CD14-positive monocyte (primary cell): ENCODE data around the gene LRIT1. TPM values are rescaled to one million over a fixed set of nuclear protein-coding genes. Genes with fewer than 3 reads are reported as not detected.
A peak's percentile ranks its signal among the peaks of the same experiment; 100 is the strongest.

Experiments
- DNase-seq, 3 donors: peaks; one replicate each; pipeline ENCODE4 v3.0.0-alpha.2; 2011 to 2022
- H2AFZ ChIP-seq: 2 replicates; pipeline ENCODE4 v1.6.0; 2012; ENCODE audit warnings: mild to moderate bottlenecking, low read depth, low read length, inconsistent platforms; ENCODE audit not compliant: insufficient read depth, poor library complexity, severe bottlenecking
- H3K27ac ChIP-seq, 2 donors: 1 replicate in 1 of 2; 2 replicates in 1 of 2; pipeline ENCODE4 v1.5.1; 2012 to 2013; ENCODE audit warnings: low read length in 2 of 2, control low read depth in 1 of 2, inconsistent platforms in 1 of 2, low read depth in 1 of 2, mild to moderate bottlenecking in 1 of 2
- H3K27me3 ChIP-seq, 2 donors: one replicate each; pipeline versions ENCODE4 v1.6.0 to v1.6.1; 2011 to 2013; ENCODE audit warnings: low read length in 2 of 2; ENCODE audit not compliant: control insufficient read depth in 2 of 2, insufficient read depth in 2 of 2
- H3K36me3 ChIP-seq, 2 donors: replicated peaks in 1 of 2; 1 replicate in 1 of 2; 2 replicates in 1 of 2; pipeline versions ENCODE4 v1.5.1 to v1.6.1; 2012 to 2013; ENCODE audit warnings: low read length in 2 of 2, control low read depth in 1 of 2, inconsistent platforms in 1 of 2, mild to moderate bottlenecking in 1 of 2; ENCODE audit not compliant: insufficient read depth in 2 of 2, control insufficient read depth in 1 of 2
- H3K4me1 ChIP-seq, 2 donors: 1 replicate in 1 of 2; 2 replicates in 1 of 2; pipeline versions ENCODE4 v1.5.1 to v1.6.1; 2012 to 2013; ENCODE audit warnings: low read length in 2 of 2, control low read depth in 1 of 2, inconsistent platforms in 1 of 2, mild to moderate bottlenecking in 1 of 2, moderate library complexity in 1 of 2; ENCODE audit not compliant: insufficient read depth in 2 of 2, control insufficient read depth in 1 of 2
- H3K4me2 ChIP-seq: replicated peaks from 2 replicates; pipeline ENCODE3; 2012; ENCODE audit warnings: low read length, moderate library complexity, mild to moderate bottlenecking; ENCODE audit not compliant: poor library complexity, severe bottlenecking; ENCODE audit errors: extremely low read depth
- H3K4me3 ChIP-seq, 3 experiments: fragments of 200-600 bp in 1 of 3; sonication (generic) in 1 of 3; replicated peaks in 1 of 3; 1 replicate in 2 of 3; 2 replicates in 1 of 3; pipeline ENCODE4 v1.5.1; 2011 to 2013; ENCODE audit warnings: low read length in 3 of 3, mild to moderate bottlenecking in 3 of 3, control low read depth in 2 of 3, low read depth in 2 of 3, inconsistent platforms in 1 of 3, moderate library complexity in 1 of 3
- H3K79me2 ChIP-seq: 2 replicates; pipeline ENCODE4 v1.6.0; 2012; ENCODE audit warnings: mild to moderate bottlenecking, control low read depth, inconsistent platforms, low read length, moderate library complexity; ENCODE audit not compliant: insufficient read depth
- H3K9ac ChIP-seq: 2 replicates; pipeline ENCODE4 v1.6.0; 2017; ENCODE audit warnings: low read length, mild to moderate bottlenecking; ENCODE audit not compliant: insufficient read depth, poor library complexity, severe bottlenecking
- H3K9me3 ChIP-seq, 2 donors: replicated peaks in 1 of 2; 1 replicate in 1 of 2; 2 replicates in 1 of 2; pipeline versions ENCODE4 v1.5.1 to v1.6.1; 2012 to 2013; ENCODE audit warnings: low read length in 2 of 2, control low read depth in 1 of 2; ENCODE audit not compliant: control insufficient read depth in 1 of 2, insufficient read depth in 1 of 2
- H4K20me1 ChIP-seq: 2 replicates; pipeline ENCODE4 v1.6.0; 2012; ENCODE audit warnings: mild to moderate bottlenecking, low read length, control low read depth, moderate library complexity; ENCODE audit not compliant: insufficient read depth
- H3K27ac Mint-ChIP-seq, 7 donors: one replicate each; pipeline ENCODE4 v1.8.0; 2020; ENCODE audit warnings: mild to moderate bottlenecking in 7 of 7, mixed read lengths in 7 of 7, moderate library complexity in 6 of 7, inconsistent platforms in 2 of 7
- H3K27me3 Mint-ChIP-seq, 3 donors: one replicate each; pipeline ENCODE4 v1.8.0; 2021 to 2022; ENCODE audit warnings: low read depth in 3 of 3, mild to moderate bottlenecking in 3 of 3, mixed read lengths in 3 of 3, moderate library complexity in 3 of 3, inconsistent platforms in 1 of 3
- H3K36me3 Mint-ChIP-seq, 2 donors: one replicate each; pipeline ENCODE4 v1.8.0; 2020; ENCODE audit warnings: mixed read lengths in 2 of 2, inconsistent platforms in 1 of 2, mild to moderate bottlenecking in 1 of 2
- H3K4me1 Mint-ChIP-seq: one replicate; pipeline ENCODE4 v1.8.0; 2020; ENCODE audit warnings: mild to moderate bottlenecking, mixed read lengths
- H3K4me3 Mint-ChIP-seq, 2 donors: one replicate each; pipeline ENCODE4 v1.8.0; 2020; ENCODE audit warnings: mild to moderate bottlenecking in 2 of 2, mixed read lengths in 2 of 2, moderate library complexity in 1 of 2
- H3K9me3 Mint-ChIP-seq, 7 donors: one replicate each; pipeline ENCODE4 v1.8.0; 2020 to 2022; ENCODE audit warnings: mixed read lengths in 7 of 7, mild to moderate bottlenecking in 6 of 7, moderate library complexity in 6 of 7, inconsistent platforms in 2 of 7
- CTCF ChIP-seq: fragments of 200-600 bp; IDR thresholded peaks from one replicate; pipeline ENCODE4 v1.8.0; 2022; ENCODE audit warnings: antibody characterized with exemption, mild to moderate bottlenecking
- WGBS: methylation state at CpG from one replicate; pipeline ENCODE4 v1.1.5; 2013; ENCODE audit warnings: missing lambda C conversion rate; ENCODE audit not compliant: insufficient coverage; 5-methylcytosine and 5-hydroxymethylcytosine counted together
- intact Hi-C, 2 donors: fragments of 100-400 bp; cut with micrococcal nuclease; formaldehyde crosslinking; loops; one replicate each; pipeline versions ENCODE4 v1.15.0 to v1.15.1; 2023
- polyA plus RNA-seq, 3 donors: library from polyadenylated mRNA; depleted of rRNA in 1 of 3; unstranded in 2 of 3; stranded (reverse) in 1 of 3; fragments of 300-500 nt in 2 of 3; fragments of >200 nt in 1 of 3; fragmentation: Illumina TruSeq in 2 of 3; gene quantifications; 1 replicate in 2 of 3; 2 replicates in 1 of 3; pipeline ENCODE4 v1.2.3, GENCODE V29; 2012 to 2021

The LRIT1 gene
- polyA plus RNA-seq, 3 donors, result not detected

DNA sequence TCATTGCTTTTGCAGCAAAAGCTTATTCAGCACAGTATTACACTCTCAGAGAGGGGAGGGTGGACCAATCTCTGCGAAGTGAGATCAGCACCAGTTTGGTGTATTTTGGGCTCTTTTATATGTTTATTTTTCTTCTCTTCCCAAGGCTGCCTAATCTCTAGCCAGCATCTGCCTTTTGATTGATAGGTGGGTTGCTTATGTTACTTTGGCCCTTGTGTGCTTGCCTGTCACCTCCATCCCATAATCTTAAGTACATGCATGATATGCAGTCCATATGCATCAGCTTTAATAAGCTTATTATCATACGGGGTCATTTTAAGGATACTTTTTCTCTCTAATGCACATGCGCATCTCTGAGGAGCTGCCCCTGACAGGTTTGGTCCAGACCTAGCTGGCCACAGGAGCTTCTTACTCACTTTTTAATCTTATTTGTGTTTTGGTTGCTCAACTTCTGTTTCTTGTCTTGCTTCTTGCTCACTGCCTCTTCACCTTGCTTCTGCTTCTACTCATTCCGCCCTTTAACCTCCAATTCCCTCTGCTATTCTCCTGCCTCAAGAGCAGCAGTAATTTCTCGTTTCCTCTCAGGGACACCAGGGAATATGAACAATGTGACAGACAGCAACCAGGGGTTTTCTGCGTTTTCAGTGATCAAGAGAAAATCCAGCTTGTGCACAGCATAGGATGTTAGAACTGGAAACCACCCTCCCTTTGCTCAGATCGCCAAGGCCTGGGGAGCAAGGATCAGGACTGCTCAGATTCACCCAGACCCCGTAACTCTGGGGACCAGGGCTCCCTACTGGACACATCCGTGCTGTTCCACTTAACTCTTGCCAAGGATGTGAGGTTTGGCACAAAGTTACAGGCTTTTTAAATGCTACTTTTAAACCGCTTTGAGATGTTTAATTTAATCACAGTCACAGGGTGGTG is 13.5 kb upstream of the LRIT1 start:
- no peak overlapping the region for H3K4me2 ChIP-seq
- no peaks in the 10 kb centered on the region for H3K27me3 ChIP-seq
- H3K9me3 Mint-ChIP-seq, result peaks cover 0 to 2% (median 0%) of the 10 kb centered on the region in 7 donors
- intact Hi-C loops, result no loop called here
- H3K36me3 ChIP-seq, result no peaks in the 10 kb centered on the region
- no peak overlapping the region for H3K27ac ChIP-seq
- no peak overlapping the region for H3K9ac ChIP-seq
- no peaks in the 10 kb centered on the region for H3K79me2 ChIP-seq
- no peak overlapping the region for H3K4me3 ChIP-seq
- H3K4me3 Mint-ChIP-seq, result no peak overlapping the region
- H3K9me3 ChIP-seq, result no peaks in the 10 kb centered on the region
- H3K27ac Mint-ChIP-seq, result no peak overlapping the region
- peaks cover 6% of the 10 kb centered on the region for H3K4me1 Mint-ChIP-seq
- no peaks in the 10 kb centered on the region for H4K20me1 ChIP-seq
- no peak for TF ChIP-seq CTCF
- no peaks in the 10 kb centered on the region for H3K36me3 Mint-ChIP-seq
- H3K4me1 ChIP-seq, result no peaks in the 10 kb centered on the region
- no peak overlapping the region for H2AFZ ChIP-seq
- DNase-seq, result no peak
- WGBS, result 85% methylated on average over 5 of the region's 10 CpGs
- peaks cover 0 to 18% (median 8%) of the 10 kb centered on the region in 3 donors for H3K27me3 Mint-ChIP-seq

- Histone ChIP-seq H3K27ac (no peak overlapping the region), H3K4me2 (no peak overlapping the region), H3K36me3 (no peaks in the 10 kb centered on the region), H3K9ac (no peak overlapping the region), H3K9me3 (no peaks in the 10 kb centered on the region), H2AFZ (no peak overlapping the region), H3K4me3 (no peak overlapping the region), H4K20me1 (no peaks in the 10 kb centered on the region), H3K27me3 (no peaks in the 10 kb centered on the region), H3K4me1 (no peaks in the 10 kb centered on the region), H3K79me2 (no peaks in the 10 kb centered on the region)
- Mint-ChIP-seq H3K27me3 (peaks cover 2 to 9% (median 9%) of the 10 kb centered on the region in 3 donors), H3K4me3 (no peak overlapping the region), H3K27ac (peak overlapping the region in 1 of 7 donors; percentile 27), H3K9me3 (peaks cover 0 to 2% (median 0%) of the 10 kb centered on the region in 7 donors), H3K4me1 (no peaks in the 10 kb centered on the region), H3K36me3 (no peaks in the 10 kb centered on the region)
- intact Hi-C loops, result no loop called here
- no peak for DNase-seq
- no peak for TF ChIP-seq CTCF
- 84% methylated on average over 8 of the region's 12 CpGs for WGBS
Observed at GRCh38 chr10:84248794-84249193, 7.4 kb upstream of the LRIT1 start.
